ENCODE data around the gene DERL2.

DNA sequence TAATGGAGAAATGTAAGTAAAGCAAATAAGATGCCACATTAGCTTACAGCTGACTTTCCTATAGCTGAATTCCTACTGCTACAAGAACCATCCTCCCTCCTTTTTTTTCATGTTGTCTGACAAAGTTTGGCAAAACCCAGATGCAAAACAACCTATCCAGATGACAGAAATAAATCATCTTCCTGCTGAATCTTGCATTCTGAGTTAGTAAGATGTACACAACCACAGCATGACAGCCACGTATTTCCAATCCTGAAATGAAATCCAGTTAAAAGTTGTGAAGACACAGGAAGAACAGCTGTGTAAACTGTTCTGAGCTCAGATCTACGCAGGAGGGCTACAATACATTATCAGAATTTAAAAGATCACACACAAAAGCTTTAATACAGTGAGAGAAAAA, 12.1 kb downstream of the DERL2 start:
- TF ChIP-seq, protein P1, sequence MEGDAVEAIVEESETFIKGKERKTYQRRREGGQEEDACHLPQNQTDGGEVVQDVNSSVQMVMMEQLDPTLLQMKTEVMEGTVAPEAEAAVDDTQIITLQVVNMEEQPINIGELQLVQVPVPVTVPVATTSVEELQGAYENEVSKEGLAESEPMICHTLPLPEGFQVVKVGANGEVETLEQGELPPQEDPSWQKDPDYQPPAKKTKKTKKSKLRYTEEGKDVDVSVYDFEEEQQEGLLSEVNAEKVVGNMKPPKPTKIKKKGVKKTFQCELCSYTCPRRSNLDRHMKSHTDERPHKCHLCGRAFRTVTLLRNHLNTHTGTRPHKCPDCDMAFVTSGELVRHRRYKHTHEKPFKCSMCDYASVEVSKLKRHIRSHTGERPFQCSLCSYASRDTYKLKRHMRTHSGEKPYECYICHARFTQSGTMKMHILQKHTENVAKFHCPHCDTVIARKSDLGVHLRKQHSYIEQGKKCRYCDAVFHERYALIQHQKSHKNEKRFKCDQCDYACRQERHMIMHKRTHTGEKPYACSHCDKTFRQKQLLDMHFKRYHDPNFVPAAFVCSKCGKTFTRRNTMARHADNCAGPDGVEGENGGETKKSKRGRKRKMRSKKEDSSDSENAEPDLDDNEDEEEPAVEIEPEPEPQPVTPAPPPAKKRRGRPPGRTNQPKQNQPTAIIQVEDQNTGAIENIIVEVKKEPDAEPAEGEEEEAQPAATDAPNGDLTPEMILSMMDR (IDR thresholded peaks at IDR 0.05): no peak
- TF ChIP-seq POLR2A (IDR thresholded peaks at IDR 0.05): no peak
